SK-N-SH (cell line): ENCODE results near the gene CXADR. TPM values are rescaled to one million over a fixed set of nuclear protein-coding genes. Genes with fewer than 3 reads are reported as not detected.

ENCODE experiments used
- CTCF ChIA-PET: fragments of 300-600, 350-600 bp; formaldehyde crosslinking; extraction: SDS; loops from one replicate; lab custom pipeline; 2021; lab: Yijun Ruan, JAX
- POLR2A ChIA-PET: fragments of 350-600 bp; sonication (Branson Sonifier 250); formaldehyde crosslinking; extraction: SDS; loops from one replicate; lab custom pipeline; 2020; ENCODE audit warnings: antibody characterized with exemption, inconsistent platforms; lab: Yijun Ruan, JAX
- DNase-seq: peaks from one replicate; pipeline ENCODE4 v3.0.0; 2012
- H2AFZ ChIP-seq: fragments of 200-600 bp; sonication (generic); 2 replicates; pipeline ENCODE4 v1.8.1; 2016; ENCODE audit warnings: antibody characterized with exemption, mild to moderate bottlenecking, low read depth
- H3F3A ChIP-seq: fragments of 200-600 bp; sonication (generic); replicated peaks from 2 replicates; pipeline ENCODE3; 2016; ENCODE audit warnings: antibody characterized with exemption, mild to moderate bottlenecking; ENCODE audit not compliant: insufficient read depth
- H3K27ac ChIP-seq, 2 experiments: fragments of 200-500 bp in 1 of 2; fragments of 200-600 bp in 1 of 2; sonication (Bioruptor generic) in 1 of 2; sonication (generic), shearing (Covaris generic) in 1 of 2; 2 replicates each; pipeline versions ENCODE4 v1.5.1 to v1.6.1; 2014 to 2016; ENCODE audit warnings: low read depth in 2 of 2, inconsistent platforms in 1 of 2, low read length in 1 of 2, mild to moderate bottlenecking in 1 of 2, mixed read lengths in 1 of 2
- H3K27me3 ChIP-seq: fragments of 200-600 bp; sonication (generic), shearing (Covaris generic); 2 replicates; pipeline ENCODE4 v1.6.1; 2016; ENCODE audit warnings: mixed run types; ENCODE audit not compliant: insufficient read depth
- H3K36me3 ChIP-seq, 2 experiments: fragments of 200-500 bp in 1 of 2; fragments of 200-600 bp in 1 of 2; sonication (Bioruptor generic) in 1 of 2; sonication (generic) in 1 of 2; replicated peaks in 1 of 2; 2 replicates each; pipeline versions ENCODE3 to v1.5.1; 2014 to 2016; ENCODE audit warnings: low read length in 1 of 2, mild to moderate bottlenecking in 1 of 2; ENCODE audit not compliant: insufficient read depth in 2 of 2, control insufficient read depth in 1 of 2
- H3K4me1 ChIP-seq, 2 experiments: fragments of 200-500 bp in 1 of 2; fragments of 200-600 bp in 1 of 2; sonication (Bioruptor generic) in 1 of 2; sonication (generic), shearing (Covaris generic) in 1 of 2; 2 replicates each; pipeline versions ENCODE4 v1.5.1 to v1.6.1; 2014 to 2016; ENCODE audit warnings: low read depth in 1 of 2, low read length in 1 of 2, mixed run types in 1 of 2; ENCODE audit not compliant: insufficient read depth in 2 of 2, control insufficient read depth in 1 of 2
- H3K4me2 ChIP-seq: fragments of 200-600 bp; sonication (generic), shearing (Covaris generic); 2 replicates; pipeline ENCODE4 v1.6.1; 2017; ENCODE audit warnings: mixed run types
- H3K4me3 ChIP-seq, 2 experiments: fragments of 200-500 bp in 1 of 2; fragments of 200-600 bp in 1 of 2; sonication (Bioruptor generic) in 1 of 2; sonication (generic), shearing (Covaris generic) in 1 of 2; 2 replicates each; pipeline versions ENCODE4 v1.5.1 to v1.8.1; 2014 to 2016; ENCODE audit warnings: low read depth in 2 of 2, inconsistent platforms in 1 of 2, low read length in 1 of 2, mild to moderate bottlenecking in 1 of 2, mixed read lengths in 1 of 2, moderate library complexity in 1 of 2
- H3K79me2 ChIP-seq: fragments of 200-600 bp; sonication (generic); 2 replicates; pipeline ENCODE4 v1.8.1; 2017; ENCODE audit warnings: mild to moderate bottlenecking; ENCODE audit not compliant: insufficient read depth
- H3K9ac ChIP-seq: fragments of 200-600 bp; sonication (generic); 2 replicates; pipeline ENCODE4 v1.6.1; 2017; ENCODE audit warnings: mixed run types
- H3K9me2 ChIP-seq: fragments of 200-600 bp; sonication (generic); 2 replicates; pipeline ENCODE4 v1.6.1; 2017; ENCODE audit warnings: mixed run types
- H3K9me3 ChIP-seq: fragments of 200-600 bp; sonication (generic); 2 replicates; pipeline ENCODE4 v1.6.1; 2017; ENCODE audit warnings: mixed run types, mild to moderate bottlenecking, moderate library complexity
- H4K20me1 ChIP-seq: fragments of 200-600 bp; sonication (generic); 2 replicates; pipeline ENCODE4 v1.6.1; 2017; ENCODE audit warnings: mild to moderate bottlenecking, mixed run types; ENCODE audit not compliant: insufficient read depth
- CTCF ChIP-seq: fragments of 200-600 bp; sonication (generic); IDR thresholded peaks from 2 replicates; pipeline ENCODE4 v1.6.1; 2017; ENCODE audit warnings: antibody characterized with exemption, mild to moderate bottlenecking, moderate library complexity
- ELF1 ChIP-seq: IDR thresholded peaks from 2 replicates; pipeline ENCODE4 v1.4.0; 2012
- FOSL2 ChIP-seq: IDR thresholded peaks from 2 replicates; pipeline ENCODE4 v1.4.0; 2012; ENCODE audit warnings: low read depth, mild to moderate bottlenecking, moderate library complexity, borderline replicate concordance
- GABPA ChIP-seq: IDR thresholded peaks from 2 replicates; pipeline ENCODE4 v1.4.0; 2012; ENCODE audit warnings: low read depth, mild to moderate bottlenecking
- GATA2 ChIP-seq: sonication (generic); formaldehyde crosslinking; IDR thresholded peaks from 2 replicates; pipeline ENCODE4 v1.5.0; 2020; ENCODE audit warnings: mild to moderate bottlenecking, missing genetic modification reagents
- JUND ChIP-seq: IDR thresholded peaks from 2 replicates; pipeline ENCODE4 v1.4.0; 2012
- MXI1 ChIP-seq: IDR thresholded peaks from 2 replicates; pipeline ENCODE4 v1.6.1; 2012; ENCODE audit warnings: mild to moderate bottlenecking, low read depth, low read length, improper control_type of control experiment
- POLR2AphosphoS5 ChIP-seq: IDR thresholded peaks from 2 replicates; pipeline ENCODE4 v1.6.1; 2012; ENCODE audit warnings: low read depth, low read length
- RFX5 ChIP-seq: IDR thresholded peaks from 2 replicates; pipeline ENCODE4 v1.6.1; 2012; ENCODE audit warnings: mild to moderate bottlenecking, improper control_type of control experiment, low read length
- SMC3 ChIP-seq: IDR thresholded peaks from 2 replicates; pipeline ENCODE4 v1.6.1; 2012; ENCODE audit warnings: low read depth, low read length, improper control_type of control experiment
- TCF12 ChIP-seq: IDR thresholded peaks from 2 replicates; pipeline ENCODE4 v1.4.0; 2012
- TEAD4 ChIP-seq: IDR thresholded peaks from 2 replicates; pipeline ENCODE4 v1.4.0; 2012; ENCODE audit warnings: mild to moderate bottlenecking, borderline replicate concordance; ENCODE audit not compliant: insufficient read depth
- USF2 ChIP-seq: fragments of 150-350 bp; IDR thresholded peaks from 2 replicates; pipeline ENCODE4 v1.6.1; 2017; ENCODE audit warnings: antibody characterized with exemption, low read length, low read depth, borderline replicate concordance
- YY1 ChIP-seq: IDR thresholded peaks from 2 replicates; pipeline ENCODE4 v1.4.0; 2012; ENCODE audit warnings: low read depth, mild to moderate bottlenecking
- WGBS: methylation state at CpG from one replicate; pipeline ENCODE4 v1.1.6; 2017; ENCODE audit warnings: low lambda C conversion rate; 5-methylcytosine and 5-hydroxymethylcytosine counted together
- polyA plus RNA-seq, 3 experiments: library from polyadenylated mRNA; depleted of rRNA; stranded (reverse); fragments of >200 nt; gene quantifications; 2 replicates each; pipeline ENCODE4 v1.2.3, GENCODE V29; 2012
- TF ChIP-seq, protein P1 (sequence below): IDR thresholded peaks from 2 replicates; pipeline ENCODE4 v1.4.0; 2012; ENCODE audit warnings: low read depth, borderline replicate concordance
- TF ChIP-seq, protein P2 (sequence below): IDR thresholded peaks from 2 replicates; pipeline ENCODE4 v1.4.0; 2012; ENCODE audit warnings: low read depth

Gene CXADR
- 1.1 and 2.0 TPM in 2 replicates for polyA plus RNA-seq (2012; rRNA removed)
- polyA plus RNA-seq (2012; cell fraction: cytosol; rRNA removed), result 1.8 and 2.0 TPM in 2 replicates
- polyA plus RNA-seq (2012; cell fraction: nucleus; rRNA removed), result 0.36 and 0.87 TPM in 2 replicates

- no peaks in the 10 kb centered on the region for H3K79me2 ChIP-seq
- WGBS, result 1% methylated on average over 14 of the region's 83 CpGs
- TF ChIP-seq, protein P1, sequence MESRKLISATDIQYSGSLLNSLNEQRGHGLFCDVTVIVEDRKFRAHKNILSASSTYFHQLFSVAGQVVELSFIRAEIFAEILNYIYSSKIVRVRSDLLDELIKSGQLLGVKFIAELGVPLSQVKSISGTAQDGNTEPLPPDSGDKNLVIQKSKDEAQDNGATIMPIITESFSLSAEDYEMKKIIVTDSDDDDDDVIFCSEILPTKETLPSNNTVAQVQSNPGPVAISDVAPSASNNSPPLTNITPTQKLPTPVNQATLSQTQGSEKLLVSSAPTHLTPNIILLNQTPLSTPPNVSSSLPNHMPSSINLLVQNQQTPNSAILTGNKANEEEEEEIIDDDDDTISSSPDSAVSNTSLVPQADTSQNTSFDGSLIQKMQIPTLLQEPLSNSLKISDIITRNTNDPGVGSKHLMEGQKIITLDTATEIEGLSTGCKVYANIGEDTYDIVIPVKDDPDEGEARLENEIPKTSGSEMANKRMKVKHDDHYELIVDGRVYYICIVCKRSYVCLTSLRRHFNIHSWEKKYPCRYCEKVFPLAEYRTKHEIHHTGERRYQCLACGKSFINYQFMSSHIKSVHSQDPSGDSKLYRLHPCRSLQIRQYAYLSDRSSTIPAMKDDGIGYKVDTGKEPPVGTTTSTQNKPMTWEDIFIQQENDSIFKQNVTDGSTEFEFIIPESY, result no peak
- TF ChIP-seq CTCF, result peak; percentile 32
- no peak for TF ChIP-seq GATA2 (CRISPR knock-in tag)
- TF ChIP-seq, protein P2, sequence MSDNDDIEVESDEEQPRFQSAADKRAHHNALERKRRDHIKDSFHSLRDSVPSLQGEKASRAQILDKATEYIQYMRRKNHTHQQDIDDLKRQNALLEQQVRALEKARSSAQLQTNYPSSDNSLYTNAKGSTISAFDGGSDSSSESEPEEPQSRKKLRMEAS, result peak; percentile 7; the same call in 1 of the 2 replicates
- TF ChIP-seq JUND, result no peak
- TF ChIP-seq GABPA, result peak; percentile 50
- peak; percentile 18; the same call in 1 of the 2 replicates for TF ChIP-seq MXI1
- no peak for TF ChIP-seq TEAD4
- H3K4me3 ChIP-seq, result peak within 1 kb of the TSS; percentile 58 to 65
- H3K4me2 ChIP-seq, result peak within 1 kb of the TSS; percentile 82
- H3F3A ChIP-seq, result no peaks in the 10 kb centered on the region
- ChIA-PET CTCF (interaction anchor here (0.6 to 2.8 kb wide), 18 partner anchors 9 to 125 kb away, joined by 3 to 14 read pairs (median 4); no protein-coding TSS in a partner anchor), POLR2A (interaction anchor here (0.5 to 0.9 kb wide), 3 partner anchors 9 to 881 kb away, joined by 3 read pairs; no protein-coding TSS in a partner anchor)
- no peaks in the 10 kb centered on the region for H3K9me3 ChIP-seq
- no peaks in the 10 kb centered on the region for H3K36me3 ChIP-seq
- H4K20me1 ChIP-seq, result no peaks in the 10 kb centered on the region
- 0 out of 2 replicates have a peak, but pooled peaks cover 7% of the 10 kb centered on the region for H3K27me3 ChIP-seq
- peak within 1 kb of the TSS in 1 of 2 experiments; percentile 40; a peak in 1 of 4 replicates for H3K27ac ChIP-seq
- peaks cover 0 to 7% of the 10 kb centered on the region in 2 experiments; a peak in 2 of 4 replicates for H3K4me1 ChIP-seq
- H3K9ac ChIP-seq, result no peak within 1 kb of the TSS
- H2AFZ ChIP-seq, result peak within 1 kb of the TSS; percentile 89
- no peaks in the 10 kb centered on the region for H3K9me2 ChIP-seq
- DNase-seq, result peak; percentile 93
Observed at GRCh38 chr21:17512253-17513213, at the start of gene CXADR. Gene CXADR, plus strand, starts transcription at chr21:17513043. Its CDS starts 87 bp downstream, at chr21:17513130.

DNA sequence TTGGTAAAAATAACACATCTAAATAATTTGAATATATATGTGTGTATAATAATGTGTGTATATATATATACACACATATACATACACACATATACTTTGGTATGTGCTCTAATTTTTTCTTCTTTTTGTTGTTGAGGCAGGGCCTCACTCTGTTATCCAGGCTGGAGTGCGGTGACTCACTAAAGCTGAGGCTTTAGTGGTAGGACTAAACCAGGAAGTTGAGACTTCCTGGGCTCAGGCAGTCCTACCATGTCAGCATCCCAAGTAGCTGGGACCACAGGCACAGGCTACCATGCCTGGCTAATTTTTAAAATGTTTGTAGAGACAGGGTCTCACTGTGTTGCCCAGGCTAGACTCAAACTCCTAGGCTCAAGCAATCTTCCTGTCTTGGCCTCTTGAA is 46.7 kb upstream of the CXADR start:
- no peaks in the 10 kb centered on the region for H3K79me2 ChIP-seq
- H4K20me1 ChIP-seq, result no peaks in the 10 kb centered on the region
- DNase-seq, result no peak
- no peak overlapping the region for H3K9ac ChIP-seq
- POLR2A ChIA-PET, result no interaction called here
- H3K36me3 ChIP-seq, result no peaks in the 10 kb centered on the region
- H3K9me3 ChIP-seq, result no peaks in the 10 kb centered on the region
- no peaks in the 10 kb centered on the region; a peak in 1 of 4 replicates for H3K4me1 ChIP-seq
- no peak overlapping the region for H2AFZ ChIP-seq
- no peaks in the 10 kb centered on the region for H3K27me3 ChIP-seq
- H3K4me3 ChIP-seq, result no peak overlapping the region
- TF ChIP-seq TEAD4 (no peak), ELF1 (peak; percentile 70), RFX5 (no peak), POLR2AphosphoS5 (no peak), FOSL2 (peak; percentile 32; the same call in 1 of the 2 replicates), TCF12 (no peak), SMC3 (no peak), USF2 (no peak), YY1 (no peak)
- TF ChIP-seq, all 33 proteins: peak for 2
- peaks cover 4% of the 10 kb centered on the region for H3F3A ChIP-seq
- H3K9me2 ChIP-seq, result no peaks in the 10 kb centered on the region
- 87% methylated on average over 1 of the region's 1 CpG for whole genome bisulfite sequencing
- H3K4me2 ChIP-seq, result no peak overlapping the region
- H3K27ac ChIP-seq, result no peak overlapping the region
- CTCF ChIA-PET, result no interaction called here
